Fibroblast of the aortic adventitia (primary cell): Measurements from ENCODE around the gene RTP4. TPM values are rescaled to one million over a fixed set of nuclear protein-coding genes. Genes with fewer than 3 reads are reported as not detected.

Experiments used
- DNase-seq: peaks from one replicate; pipeline ENCODE4 v3.0.0-alpha.2; 2010; ENCODE audit warnings: low read depth
- H3K4me3 ChIP-seq: 2 replicates; pipeline ENCODE4 v1.5.1; 2011; ENCODE audit warnings: low read depth, mild to moderate bottlenecking, control low read depth, low read length, moderate library complexity
- CTCF ChIP-seq: IDR thresholded peaks from 2 replicates; pipeline ENCODE4 v1.5.1; 2011; ENCODE audit warnings: mild to moderate bottlenecking, low read length, control low read depth, inconsistent platforms; ENCODE audit not compliant: insufficient read depth
- total RNA-seq: library from RNA; depleted of rRNA; stranded (reverse); fragments of >200 nt; gene quantifications from 2 replicates; pipeline ENCODE4 v1.2.3, GENCODE V29; 2012; ENCODE audit warnings: low replicate concordance

Gene RTP4
- total RNA-seq, 1 donor, result 2.8 TPM

- H3K4me3 ChIP-seq, result no peak overlapping the region
- TF ChIP-seq CTCF, result no peak
- no peak for DNase-seq
These were observed 25.9 kb upstream of the RTP4 start for GRCh38 chr3:187342255-187342654.

GRCh38 chr3:187343670-187344069 lies 24.5 kb upstream of the RTP4 start:
- no peak overlapping the region for H3K4me3 ChIP-seq
- DNase-seq, result no peak
- TF ChIP-seq CTCF, result no peak

GRCh38 chr3:187352581-187353575 lies 15.3 kb upstream of the RTP4 start:
- TF ChIP-seq CTCF, result no peak
- no peak for DNase-seq

GRCh38 chr3:187358068-187358467 lies 10.1 kb upstream of the RTP4 start:
- H3K4me3 ChIP-seq, result no peak overlapping the region
- TF ChIP-seq CTCF, result no peak
- DNase-seq, result no peak

More at GRCh38 chr3:187352581-187353575, 15.3 kb upstream of the RTP4 start:
- H3K4me3 ChIP-seq, result no peak overlapping the region

- H3K4me3 ChIP-seq, result no peak overlapping the region
- no peak for TF ChIP-seq CTCF
- DNase-seq, result no peak
These were observed 8.2 kb upstream of the RTP4 start for GRCh38 chr3:187359798-187360486.

- H3K4me3 ChIP-seq, result no peak overlapping the region
- TF ChIP-seq CTCF, result no peak
- no peak for DNase-seq
These were observed 7.6 kb upstream of the RTP4 start for GRCh38 chr3:187360596-187360995.
